Measurements from ENCODE around the gene PRKCQ. TPM values are rescaled to one million over a fixed set of nuclear protein-coding genes. Genes with fewer than 3 reads are reported as not detected.

PRKCQ gene
- total and polyA plus RNA-seq, 4 donors = 0.13 to 3.3 (median 0.45) TPM

- TF ChIP-seq ZBTB33 (IDR thresholded peaks at IDR 0.05) = no peak
- TF ChIP-seq JUND (IDR thresholded peaks at IDR 0.05) = no peak
- no peak for TF ChIP-seq RAD21 (IDR thresholded peaks at IDR 0.05)
- no peak for TF ChIP-seq FOXA2 (IDR thresholded peaks at IDR 0.05)
- no peak for TF ChIP-seq TAF1 (conservative IDR thresholded peaks at IDR 0.05)
Observed at GRCh38 chr10:6474871-6475270, 105.2 kb downstream of the PRKCQ start (continued).

GRCh38 chr10:6473901-6474370 is 106.1 kb downstream of the PRKCQ start:
- Histone ChIP-seq H3K36me3 (ENCODE audit: control insufficient read depth in 4 of 4, insufficient read depth in 3 of 4, low read depth in 1 of 4, low read length in 3 of 4) (no peaks in the 10 kb centered on the region), H3K9me3 (ENCODE audit: control insufficient read depth in 4 of 4, low read length in 3 of 4) (no peaks in the 10 kb centered on the region), H3K9ac (ENCODE audit: low read depth in 1 of 2, low read length in 2 of 2) (no peak overlapping the region), H3K27ac (ENCODE audit: low read depth in 1 of 2, low read length in 2 of 2) (peak overlapping the region in 1 of 2 donors; percentile 50), H3K27me3 (ENCODE audit: control insufficient read depth in 4 of 4, insufficient read depth in 4 of 4, low read length in 3 of 4) (no peaks in the 10 kb centered on the region), H3K4me3 (ENCODE audit: low read depth in 1 of 3, low read length in 3 of 3) (no peak overlapping the region), H3K4me1 (ENCODE audit: control insufficient read depth in 4 of 4, insufficient read depth in 4 of 4, low read length in 3 of 4) (no peaks in the 10 kb centered on the region)
- no peak for DNase-seq (ENCODE audit: low spot score)
- no peak for TF ChIP-seq REST (IDR thresholded peaks at IDR 0.05)
- TF ChIP-seq EGR1 (IDR thresholded peaks at IDR 0.05; ENCODE audit: low read depth in 2 of 2) = no peak
- no peak for TF ChIP-seq FOXA2 (IDR thresholded peaks at IDR 0.05)
- TF ChIP-seq TAF1 (conservative IDR thresholded peaks at IDR 0.05) = no peak
- no peak for TF ChIP-seq HNF4A (conservative IDR thresholded peaks at IDR 0.05)
- no peak for TF ChIP-seq YY1 (IDR thresholded peaks at IDR 0.05)
- TF ChIP-seq CTCF (IDR thresholded peaks at IDR 0.05; ENCODE audit: low read depth, low read length, missing input control) = no peak
- TF ChIP-seq NR2F2 (IDR thresholded peaks at IDR 0.05) = no peak
- no peak for TF ChIP-seq GABPA (IDR thresholded peaks at IDR 0.05 in 1 of 2, conservative IDR thresholded peaks at IDR 0.05 in 1 of 2)
- no peak for TF ChIP-seq FOXA1 (IDR thresholded peaks at IDR 0.05)
- TF ChIP-seq JUND (IDR thresholded peaks at IDR 0.05) = no peak
- TF ChIP-seq SP1 (IDR thresholded peaks at IDR 0.05) = no peak
- TF ChIP-seq RXRA (IDR thresholded peaks at IDR 0.05) = no peak
- TF ChIP-seq MAX (IDR thresholded peaks at IDR 0.05) = no peak
- TF ChIP-seq HNF4G (IDR thresholded peaks at IDR 0.05) = no peak
- WGBS = 73% methylated on average over 6 of the region's 6 CpGs

Data from liver (tissue), 9 donors.